K562 (cell line): Measurements from ENCODE around the gene ADAM22. TPM values are rescaled to one million over a fixed set of nuclear protein-coding genes. Genes with fewer than 3 reads are reported as not detected.

Experiments
- ATAC-seq: fragments of 200-7000 bp; cut with Tn5 transposase; 3 replicates; pipeline ENCODE4 v1.9.1; 2020; ENCODE audit warnings: moderate library complexity
- BruUV-seq: library from RNA; stranded (reverse); fragments of 400-500 nt; replicated peaks from 2 replicates; lab custom pipeline; 2021; lab: Mats Ljungman, UMichigan
- CTCF ChIA-PET: fragments of 300-600 bp; formaldehyde crosslinking; extraction: SDS; loops from one replicate; lab custom pipeline; 2021; ENCODE audit warnings: low intra/inter-chr PET ratio; lab: Yijun Ruan, JAX
- POLR2A ChIA-PET: fragments of 300-600, 350-650 bp; sonication (Branson Sonifier 250); formaldehyde crosslinking; extraction: SDS; loops from one replicate; lab custom pipeline; 2021; ENCODE audit warnings: antibody characterized with exemption, inconsistent platforms; lab: Yijun Ruan, JAX
- DNase-seq, 4 experiments: peaks; one replicate each; pipeline versions ENCODE4 v3.0.0 to v3.0.0-alpha.2; 2011 to 2018; ENCODE audit warnings: low spot score in 3 of 4, mixed read lengths in 3 of 4; ENCODE audit errors: extremely low read depth in 1 of 4
- FAIRE-seq: peaks from 2 replicates; lab custom pipeline; 2011; peaks lifted over from hg19 to GRCh38; lab: Jason Lieb, UNC
- H2AFZ ChIP-seq: 2 replicates; pipeline ENCODE4 v1.6.0; 2011; ENCODE audit warnings: low read depth, low read length, control low read depth, inconsistent platforms
- H3K27ac ChIP-seq: fragments of 200-600 bp; 3 replicates; pipeline ENCODE4 v1.8.0; 2011; ENCODE audit warnings: low read depth, mild to moderate bottlenecking, control low read depth, inconsistent platforms, low read length, moderate library complexity, mixed read lengths; ENCODE audit errors: extremely low read depth
- H3K27me3 ChIP-seq, 2 experiments: fragments of 300-600 bp in 1 of 2; 2 replicates in 1 of 2; 3 replicates in 1 of 2; pipeline versions ENCODE4 v1.6.0 to v1.8.0; 2011; ENCODE audit warnings: inconsistent platforms in 2 of 2, low read length in 2 of 2, mild to moderate bottlenecking in 1 of 2, mixed read lengths in 1 of 2, moderate library complexity in 1 of 2; ENCODE audit not compliant: control insufficient read depth in 2 of 2, insufficient read depth in 2 of 2
- H3K36me3 ChIP-seq: fragments of 300-600 bp; 3 replicates; pipeline ENCODE4 v1.8.0; 2011; ENCODE audit warnings: mild to moderate bottlenecking, low read length, inconsistent platforms; ENCODE audit not compliant: control insufficient read depth, insufficient read depth
- H3K4me1 ChIP-seq, 2 experiments: fragments of 200-600 bp in 1 of 2; replicated peaks in 1 of 2; 2 replicates in 1 of 2; 3 replicates in 1 of 2; pipeline versions ENCODE4 v1.5.1 to v1.8.0; 2011; ENCODE audit warnings: inconsistent platforms in 2 of 2, low read length in 2 of 2, mild to moderate bottlenecking in 1 of 2, mixed read lengths in 1 of 2, moderate library complexity in 1 of 2; ENCODE audit not compliant: control insufficient read depth in 2 of 2, insufficient read depth in 2 of 2
- H3K4me2 ChIP-seq: 2 replicates; pipeline ENCODE4 v1.6.1; 2011; ENCODE audit warnings: low read length, control low read depth, inconsistent platforms, mixed read lengths; ENCODE audit not compliant: insufficient read depth
- H3K4me3 ChIP-seq: fragments of 200-600 bp; sonication (generic), shearing (Covaris generic); 2 replicates; pipeline ENCODE4 v1.5.1; 2016; ENCODE audit warnings: control low read depth, inconsistent platforms
- H3K79me2 ChIP-seq: fragments of 200-600 bp; 3 replicates; pipeline ENCODE4 v1.8.0; 2011; ENCODE audit warnings: low read length, inconsistent platforms; ENCODE audit not compliant: control insufficient read depth, insufficient read depth
- H3K9ac ChIP-seq, 2 experiments: 2 replicates each; pipeline versions ENCODE4 v1.6.0 to v1.6.1; 2011; ENCODE audit warnings: low read depth in 2 of 2, low read length in 2 of 2, control low read depth in 1 of 2, inconsistent platforms in 1 of 2, mild to moderate bottlenecking in 1 of 2, mixed read lengths in 1 of 2; ENCODE audit not compliant: insufficient read depth in 1 of 2
- H3K9me1 ChIP-seq: one replicate; pipeline ENCODE4 v1.6.0; 2011; ENCODE audit warnings: inconsistent platforms, mild to moderate bottlenecking, low read length, moderate library complexity; ENCODE audit not compliant: control insufficient read depth, insufficient read depth
- H3K9me3 ChIP-seq: replicated peaks from 2 replicates; pipeline ENCODE4 v1.5.1; 2011; ENCODE audit warnings: low read depth, low read length, inconsistent platforms; ENCODE audit not compliant: control insufficient read depth, insufficient read depth
- H4K20me1 ChIP-seq: replicated peaks from 2 replicates; pipeline ENCODE4 v1.6.1; 2011; ENCODE audit warnings: low read length, inconsistent platforms, mixed read lengths; ENCODE audit not compliant: control insufficient read depth, insufficient read depth
- in situ Hi-C: fragments of 300-500 bp; cut with MboI; formaldehyde crosslinking; loops from 4 replicates; pipeline ENCODE4 v1.15.0; 2018; ENCODE audit warnings: inconsistent platforms, mixed read lengths
- intact Hi-C: fragments of 100-400 bp; cut with micrococcal nuclease; formaldehyde crosslinking; loops from 2 replicates; pipeline ENCODE4 v1.14.2; 2022
- polyA plus RNA-seq, 8 experiments: library from polyadenylated mRNA; depleted of rRNA in 4 of 8; stranded (reverse) in 5 of 8; unstranded in 3 of 8; fragments of >200 nt; fragmentation: Nextera tagmentation in 2 of 8; fragmentation: Illumina TruSeq in 1 of 8; extraction: Ambion mirVana in 2 of 8; extraction: Trizol in 1 of 8; gene quantifications; 2 replicates each; pipeline versions ENCODE4 v1.2.1 to v1.2.3, GENCODE V29; 2011 to 2014; ENCODE audit warnings: inconsistent platforms in 1 of 8, missing spikeins in 1 of 8
- total RNA-seq, 7 experiments: library from RNA; depleted of rRNA in 6 of 7; stranded (reverse); fragments of >200 nt in 6 of 7; fragmentation: Illumina TruSeq in 2 of 7; extraction: Trizol in 2 of 7; gene quantifications; 2 replicates each; pipeline versions ENCODE4 v1.2.1 to v1.2.3, GENCODE V29; 2011 to 2021; ENCODE audit warnings: low replicate concordance in 1 of 7
- TF ChIP-seq, protein P1 (sequence below): fragments of 250-450 bp; sonication (Bioruptor Pico); IDR thresholded peaks from 2 replicates; pipeline ENCODE4 v1.8.0; 2021; ENCODE audit warnings: borderline replicate concordance, mild to moderate bottlenecking, moderate library complexity; ENCODE audit not compliant: poor library complexity, severe bottlenecking
- TF ChIP-seq, protein P2 (sequence below), 2 experiments: fragments of 450-650 bp in 1 of 2; sonication (generic) in 1 of 2; formaldehyde crosslinking in 1 of 2; IDR thresholded peaks; 2 replicates each; pipeline versions ENCODE4 v1.7.1 to v1.9.0; 2016 to 2022; ENCODE audit warnings: inconsistent platforms in 1 of 2, mild to moderate bottlenecking in 1 of 2, missing genetic modification reagents in 1 of 2

ADAM22 gene
- total and polyA plus RNA-seq, 9 of the 15 experiments (the other 6 are each of a cell fraction or from before 2014, with no cell fraction given): 0.01 to 0.58 (median 0.18) TPM

DNA sequence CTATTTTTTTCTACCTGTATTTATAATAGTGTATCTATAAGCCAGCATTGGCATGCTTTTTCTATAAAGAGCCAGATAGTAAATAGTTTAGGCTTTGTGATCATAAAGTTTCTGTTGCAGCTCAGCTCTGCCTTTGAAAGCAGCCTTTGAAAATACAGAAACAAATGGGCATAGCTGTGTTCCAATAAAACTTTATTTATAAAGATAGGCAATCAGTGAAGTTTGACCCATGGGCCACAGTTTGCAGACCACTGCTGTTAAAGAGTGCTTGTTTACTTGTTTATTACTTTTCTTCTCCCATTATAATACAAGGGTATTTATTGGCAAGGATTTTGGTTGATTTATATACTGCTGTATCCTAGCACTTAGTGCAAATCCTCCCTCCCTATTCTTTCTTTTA, 213.3 kb downstream of the ADAM22 start:
- intact Hi-C loops: no loop called here

More for the DNA sequence above, 213.3 kb downstream of the ADAM22 start:
- POLR2A ChIA-PET: interaction anchor here (0.6 kb wide), 1 partner anchor 55 kb away, joined by 4 read pairs; no protein-coding TSS in a partner anchor
- Histone ChIP-seq H3K4me1 (no peaks in the 10 kb centered on the region), H3K4me3 (no peak overlapping the region), H3K27ac (no peak overlapping the region), H3K36me3 (no peaks in the 10 kb centered on the region), H3K9me3 (no peaks in the 10 kb centered on the region), H4K20me1 (no peaks in the 10 kb centered on the region), H3K27me3 (no peaks in the 10 kb centered on the region), H3K4me2 (no peak overlapping the region)
- BruUV-seq: no TSS peak
- in situ Hi-C loops: no loop called here
- TF ChIP-seq, protein P1, sequence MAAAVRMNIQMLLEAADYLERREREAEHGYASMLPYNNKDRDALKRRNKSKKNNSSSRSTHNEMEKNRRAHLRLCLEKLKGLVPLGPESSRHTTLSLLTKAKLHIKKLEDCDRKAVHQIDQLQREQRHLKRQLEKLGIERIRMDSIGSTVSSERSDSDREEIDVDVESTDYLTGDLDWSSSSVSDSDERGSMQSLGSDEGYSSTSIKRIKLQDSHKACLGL: no peak
- TF ChIP-seq, protein P2, sequence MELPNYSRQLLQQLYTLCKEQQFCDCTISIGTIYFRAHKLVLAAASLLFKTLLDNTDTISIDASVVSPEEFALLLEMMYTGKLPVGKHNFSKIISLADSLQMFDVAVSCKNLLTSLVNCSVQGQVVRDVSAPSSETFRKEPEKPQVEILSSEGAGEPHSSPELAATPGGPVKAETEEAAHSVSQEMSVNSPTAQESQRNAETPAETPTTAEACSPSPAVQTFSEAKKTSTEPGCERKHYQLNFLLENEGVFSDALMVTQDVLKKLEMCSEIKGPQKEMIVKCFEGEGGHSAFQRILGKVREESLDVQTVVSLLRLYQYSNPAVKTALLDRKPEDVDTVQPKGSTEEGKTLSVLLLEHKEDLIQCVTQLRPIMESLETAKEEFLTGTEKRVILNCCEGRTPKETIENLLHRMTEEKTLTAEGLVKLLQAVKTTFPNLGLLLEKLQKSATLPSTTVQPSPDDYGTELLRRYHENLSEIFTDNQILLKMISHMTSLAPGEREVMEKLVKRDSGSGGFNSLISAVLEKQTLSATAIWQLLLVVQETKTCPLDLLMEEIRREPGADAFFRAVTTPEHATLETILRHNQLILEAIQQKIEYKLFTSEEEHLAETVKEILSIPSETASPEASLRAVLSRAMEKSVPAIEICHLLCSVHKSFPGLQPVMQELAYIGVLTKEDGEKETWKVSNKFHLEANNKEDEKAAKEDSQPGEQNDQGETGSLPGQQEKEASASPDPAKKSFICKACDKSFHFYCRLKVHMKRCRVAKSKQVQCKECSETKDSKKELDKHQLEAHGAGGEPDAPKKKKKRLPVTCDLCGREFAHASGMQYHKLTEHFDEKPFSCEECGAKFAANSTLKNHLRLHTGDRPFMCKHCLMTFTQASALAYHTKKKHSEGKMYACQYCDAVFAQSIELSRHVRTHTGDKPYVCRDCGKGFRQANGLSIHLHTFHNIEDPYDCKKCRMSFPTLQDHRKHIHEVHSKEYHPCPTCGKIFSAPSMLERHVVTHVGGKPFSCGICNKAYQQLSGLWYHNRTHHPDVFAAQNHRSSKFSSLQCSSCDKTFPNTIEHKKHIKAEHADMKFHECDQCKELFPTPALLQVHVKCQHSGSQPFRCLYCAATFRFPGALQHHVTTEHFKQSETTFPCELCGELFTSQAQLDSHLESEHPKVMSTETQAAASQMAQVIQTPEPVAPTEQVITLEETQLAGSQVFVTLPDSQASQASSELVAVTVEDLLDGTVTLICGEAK (IDR thresholded peaks at IDR 0.05): peak; percentile 89
- TF ChIP-seq, protein P2 (CRISPR knock-in tag; IDR thresholded peaks at IDR 0.05): no peak
- TF ChIP-seq, all 486 proteins: peak for 1
- Histone ChIP-seq H3K9ac (no peak overlapping the region), H3K9me1 (no peaks in the 10 kb centered on the region), H3K79me2 (no peaks in the 10 kb centered on the region), H2AFZ (no peak overlapping the region)
- DNase-seq (no peak), ATAC-seq (no peak), FAIRE-seq (no peak)
- CTCF ChIA-PET: no interaction called here
